ENCODE results near the gene DPPA4. TPM values are rescaled to one million over a fixed set of nuclear protein-coding genes. Genes with fewer than 3 reads are reported as not detected.

Gene DPPA4
- total and polyA plus RNA-seq, 8 donors, result 0.16 to 4.5 (median 3.2) TPM; not detected in 1

GRCh38 chr3:109355625-109356441 lies 18.5 kb upstream of the DPPA4 start:
- ATAC-seq, result no peak
- Histone ChIP-seq H3K27me3 (no peaks in the 10 kb centered on the region), H3K36me3 (no peaks in the 10 kb centered on the region), H3K4me1 (no peaks in the 10 kb centered on the region), H3K27ac (no peak overlapping the region), H3K4me3 (no peak overlapping the region), H3K9me3 (no peaks in the 10 kb centered on the region)
- no peak for DNase-seq
- intact Hi-C loops (cut with DNase I), result no loop called here
- no peak for TF ChIP-seq CTCF (IDR thresholded peaks at IDR 0.05)

GRCh38 chr3:109353057-109353456 lies 15.7 kb upstream of the DPPA4 start:
- Histone ChIP-seq H3K4me1 (no peaks in the 10 kb centered on the region), H3K9me3 (no peaks in the 10 kb centered on the region), H3K36me3 (no peaks in the 10 kb centered on the region), H3K27me3 (no peaks in the 10 kb centered on the region), H3K27ac (no peak overlapping the region), H3K4me3 (no peak overlapping the region)
- TF ChIP-seq CTCF (IDR thresholded peaks at IDR 0.05), result no peak
- no peak for DNase-seq
- ATAC-seq, result no peak
- intact Hi-C loops (cut with DNase I), result no loop called here

GRCh38 chr3:109351231-109351630 lies 13.9 kb upstream of the DPPA4 start:
- intact Hi-C loops (cut with DNase I), result no loop called here
- no peaks in the 10 kb centered on the region for H3K36me3 ChIP-seq

GRCh38 chr3:109346770-109347295 lies 9.5 kb upstream of the DPPA4 start:
- ATAC-seq, result no peak
- H3K4me3 ChIP-seq, result no peak overlapping the region
- no peaks in the 10 kb centered on the region for H3K27me3 ChIP-seq
- no peak for TF ChIP-seq CTCF (IDR thresholded peaks at IDR 0.05)
- H3K9me3 ChIP-seq, result no peaks in the 10 kb centered on the region
- H3K27ac ChIP-seq, result no peak overlapping the region
- intact Hi-C loops (cut with DNase I), result no loop called here
- H3K4me1 ChIP-seq, result no peaks in the 10 kb centered on the region
- H3K36me3 ChIP-seq, result no peaks in the 10 kb centered on the region
- DNase-seq, result no peak

More at GRCh38 chr3:109351231-109351630, 13.9 kb upstream of the DPPA4 start:
- no peak for ATAC-seq
- H3K27ac ChIP-seq, result no peak overlapping the region
- H3K4me3 ChIP-seq, result no peak overlapping the region
- no peak for DNase-seq
- no peaks in the 10 kb centered on the region for H3K27me3 ChIP-seq
- no peak for TF ChIP-seq CTCF (IDR thresholded peaks at IDR 0.05)
- no peaks in the 10 kb centered on the region for H3K4me1 ChIP-seq
- H3K9me3 ChIP-seq, result no peaks in the 10 kb centered on the region

GRCh38 chr3:109346099-109346498 lies 8.8 kb upstream of the DPPA4 start:
- no peak for ATAC-seq
- intact Hi-C loops (cut with DNase I), result no loop called here

More at GRCh38 chr3:109346099-109346498, 8.8 kb upstream of the DPPA4 start:
- Histone ChIP-seq H3K4me1 (no peaks in the 10 kb centered on the region), H3K9me3 (no peaks in the 10 kb centered on the region), H3K4me3 (no peak overlapping the region), H3K36me3 (no peaks in the 10 kb centered on the region), H3K27ac (no peak overlapping the region), H3K27me3 (no peaks in the 10 kb centered on the region)
- no peak for DNase-seq
- no peak for TF ChIP-seq CTCF (IDR thresholded peaks at IDR 0.05)

Data from left lung (tissue), 10 donors.